Keratinocyte (primary cell): ENCODE results near the gene SPATA4. TPM values are rescaled to one million over a fixed set of nuclear protein-coding genes. Genes with fewer than 3 reads are reported as not detected.

ENCODE experiments used
- DNase-seq: peaks from one replicate; pipeline ENCODE4 v3.0.0-alpha.2; 2011; ENCODE audit warnings: low read depth, missing footprints, low spot score
- FAIRE-seq: peaks from 2 replicates; lab custom pipeline; 2011; peaks lifted over from hg19 to GRCh38; lab: Jason Lieb, UNC
- H2AFZ ChIP-seq: 2 replicates; pipeline ENCODE4 v1.6.0; 2012; ENCODE audit warnings: low read length, control low read depth, inconsistent platforms; ENCODE audit not compliant: control insufficient read depth
- H3K27ac ChIP-seq: 2 replicates; pipeline ENCODE4 v1.5.1; 2011; ENCODE audit warnings: low read length; ENCODE audit not compliant: control insufficient read depth, insufficient read depth
- H3K27me3 ChIP-seq: 3 replicates; pipeline ENCODE4 v1.6.0; 2011; ENCODE audit warnings: low read length; ENCODE audit not compliant: control insufficient read depth, insufficient read depth; ENCODE audit errors: extremely low read depth
- H3K36me3 ChIP-seq, 2 experiments: 2 replicates in 1 of 2; 3 replicates in 1 of 2; pipeline ENCODE4 v1.5.1; 2011; ENCODE audit warnings: low read length in 2 of 2, mild to moderate bottlenecking in 1 of 2; ENCODE audit not compliant: control insufficient read depth in 2 of 2, insufficient read depth in 2 of 2; ENCODE audit errors: extremely low read depth in 1 of 2
- H3K4me1 ChIP-seq: 3 replicates; pipeline ENCODE4 v1.5.1; 2011; ENCODE audit warnings: low read length; ENCODE audit not compliant: control insufficient read depth, insufficient read depth; ENCODE audit errors: extremely low read depth
- H3K4me2 ChIP-seq: 3 replicates; pipeline ENCODE4 v1.6.0; 2011; ENCODE audit warnings: low read depth, low read length; ENCODE audit not compliant: control insufficient read depth, insufficient read depth; ENCODE audit errors: extremely low read depth
- H3K4me3 ChIP-seq, 3 experiments: fragments of 200-600 bp in 1 of 3; sonication (generic) in 1 of 3; 2 replicates in 2 of 3; 3 replicates in 1 of 3; pipeline ENCODE4 v1.5.1; 2011 to 2016; ENCODE audit warnings: low read length in 3 of 3, mild to moderate bottlenecking in 3 of 3, control low read depth in 2 of 3, inconsistent platforms in 1 of 3, low read depth in 1 of 3, mixed read lengths in 1 of 3, mixed run types in 1 of 3, moderate library complexity in 1 of 3; ENCODE audit not compliant: control insufficient read depth in 2 of 3, insufficient read depth in 2 of 3; ENCODE audit errors: extremely low read depth in 1 of 3
- H3K79me2 ChIP-seq: 2 replicates; pipeline ENCODE4 v1.6.0; 2012; ENCODE audit warnings: low read length; ENCODE audit not compliant: control insufficient read depth, insufficient read depth
- H3K9ac ChIP-seq: 3 replicates; pipeline ENCODE4 v1.6.0; 2011; ENCODE audit warnings: low read length; ENCODE audit not compliant: control insufficient read depth, insufficient read depth; ENCODE audit errors: extremely low read depth
- H3K9me1 ChIP-seq: 3 replicates; pipeline ENCODE4 v1.6.0; 2011; ENCODE audit warnings: low read length; ENCODE audit not compliant: control insufficient read depth, insufficient read depth; ENCODE audit errors: extremely low read depth
- H3K9me3 ChIP-seq: 2 replicates; pipeline ENCODE4 v1.5.1; 2012; ENCODE audit warnings: low read depth, low read length; ENCODE audit not compliant: control insufficient read depth
- H4K20me1 ChIP-seq: 3 replicates; pipeline ENCODE4 v1.6.0; 2011; ENCODE audit warnings: low read length; ENCODE audit not compliant: control insufficient read depth, insufficient read depth; ENCODE audit errors: extremely low read depth
- EZH2 ChIP-seq: IDR thresholded peaks from one replicate; pipeline ENCODE4 v1.6.1; 2012; ENCODE audit warnings: inconsistent platforms, mild to moderate bottlenecking, low read length, moderate library complexity
- dilution Hi-C: fragments of 300-500 bp; cut with MboI; formaldehyde crosslinking; loops from one replicate; pipeline ENCODE4 v1.7.0; 2020; ENCODE audit warnings: low sequenced_read_pairs; ENCODE audit not compliant: extremely low pct_ligation_motif_present
- polyA plus RNA-seq, 5 experiments: library from polyadenylated mRNA; depleted of rRNA in 3 of 5; stranded (reverse) in 3 of 5; stranded (forward) in 1 of 5; unstranded in 1 of 5; fragments of >200 nt; gene quantifications; 1 replicate in 1 of 5; 2 replicates in 3 of 5; 3 replicates in 1 of 5; pipeline versions ENCODE4 v1.2.1 to v1.2.3, GENCODE V29; 2011 to 2012; ENCODE audit warnings: missing spikeins in 2 of 5, low read depth in 1 of 5, low replicate concordance in 1 of 5
- TF ChIP-seq, protein P1 (sequence below), 3 experiments: IDR thresholded peaks in 1 of 3; conservative IDR thresholded peaks in 1 of 3; optimal IDR thresholded peaks in 1 of 3; 2 replicates in 2 of 3; 3 replicates in 1 of 3; pipeline versions ENCODE3 to v1.5.1; 2011; ENCODE audit warnings: low read length in 3 of 3, mild to moderate bottlenecking in 3 of 3, moderate library complexity in 2 of 3, control low read depth in 1 of 3, inconsistent platforms in 1 of 3; ENCODE audit not compliant: insufficient read depth in 2 of 3; ENCODE audit errors: extremely low read depth in 1 of 3

Gene SPATA4
- polyA plus RNA-seq, 1 donor (not counting 4 experiments of a cell fraction or from before 2014, with no cell fraction given) = 0.12 TPM

DNA sequence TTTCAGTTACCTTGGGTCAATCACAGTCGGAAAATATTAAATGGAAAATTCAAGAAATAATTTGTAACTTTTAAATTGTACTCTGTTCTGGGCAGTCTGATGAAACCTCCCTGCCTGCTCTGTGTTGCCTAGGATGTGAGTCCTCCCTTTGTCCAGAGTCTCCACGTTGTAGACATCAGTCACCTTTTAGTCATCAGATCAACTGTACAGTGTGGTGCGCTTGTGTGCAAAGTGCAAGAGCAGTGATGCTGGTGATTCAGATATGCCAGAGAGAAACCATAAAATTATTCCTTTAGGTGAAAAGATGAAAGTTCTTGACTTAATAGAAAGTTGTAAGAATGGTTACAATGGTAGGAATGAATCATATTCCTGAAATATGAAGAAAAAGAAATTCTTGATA, 1.4 kb downstream of the SPATA4 start:
- H3K4me1 ChIP-seq = peaks cover 31% of the 10 kb centered on the region
- no peaks in the 10 kb centered on the region for H3K9me1 ChIP-seq
- H3K4me2 ChIP-seq = peak overlapping the region; percentile 81
- peak; percentile 75 for DNase-seq
- TF ChIP-seq EZH2 = no peak
- TF ChIP-seq, protein P1, sequence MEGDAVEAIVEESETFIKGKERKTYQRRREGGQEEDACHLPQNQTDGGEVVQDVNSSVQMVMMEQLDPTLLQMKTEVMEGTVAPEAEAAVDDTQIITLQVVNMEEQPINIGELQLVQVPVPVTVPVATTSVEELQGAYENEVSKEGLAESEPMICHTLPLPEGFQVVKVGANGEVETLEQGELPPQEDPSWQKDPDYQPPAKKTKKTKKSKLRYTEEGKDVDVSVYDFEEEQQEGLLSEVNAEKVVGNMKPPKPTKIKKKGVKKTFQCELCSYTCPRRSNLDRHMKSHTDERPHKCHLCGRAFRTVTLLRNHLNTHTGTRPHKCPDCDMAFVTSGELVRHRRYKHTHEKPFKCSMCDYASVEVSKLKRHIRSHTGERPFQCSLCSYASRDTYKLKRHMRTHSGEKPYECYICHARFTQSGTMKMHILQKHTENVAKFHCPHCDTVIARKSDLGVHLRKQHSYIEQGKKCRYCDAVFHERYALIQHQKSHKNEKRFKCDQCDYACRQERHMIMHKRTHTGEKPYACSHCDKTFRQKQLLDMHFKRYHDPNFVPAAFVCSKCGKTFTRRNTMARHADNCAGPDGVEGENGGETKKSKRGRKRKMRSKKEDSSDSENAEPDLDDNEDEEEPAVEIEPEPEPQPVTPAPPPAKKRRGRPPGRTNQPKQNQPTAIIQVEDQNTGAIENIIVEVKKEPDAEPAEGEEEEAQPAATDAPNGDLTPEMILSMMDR (optimal IDR thresholded peaks at IDR 0.05 in 1 of 3, IDR thresholded peaks at IDR 0.05 in 1 of 3, conservative IDR thresholded peaks at IDR 0.05 in 1 of 3; ENCODE audit: extremely low read depth in 1 of 3, insufficient read depth in 2 of 3, low read length in 3 of 3) = no peak
- peak overlapping the region; percentile 77 for H3K9ac ChIP-seq
- H3K79me2 ChIP-seq = no peaks in the 10 kb centered on the region
- H2AFZ ChIP-seq = no peak overlapping the region
- dilution Hi-C loops = no loop called here
- peak; percentile 90 for FAIRE-seq
- H4K20me1 ChIP-seq = no peaks in the 10 kb centered on the region
- H3K36me3 ChIP-seq = no peaks in the 10 kb centered on the region
- no peaks in the 10 kb centered on the region for H3K27me3 ChIP-seq
- peak overlapping the region; percentile 99 for H3K27ac ChIP-seq
- H3K9me3 ChIP-seq = no peaks in the 10 kb centered on the region
- H3K4me3 ChIP-seq = peak overlapping the region in 1 of 3 experiments; percentile 45

DNA sequence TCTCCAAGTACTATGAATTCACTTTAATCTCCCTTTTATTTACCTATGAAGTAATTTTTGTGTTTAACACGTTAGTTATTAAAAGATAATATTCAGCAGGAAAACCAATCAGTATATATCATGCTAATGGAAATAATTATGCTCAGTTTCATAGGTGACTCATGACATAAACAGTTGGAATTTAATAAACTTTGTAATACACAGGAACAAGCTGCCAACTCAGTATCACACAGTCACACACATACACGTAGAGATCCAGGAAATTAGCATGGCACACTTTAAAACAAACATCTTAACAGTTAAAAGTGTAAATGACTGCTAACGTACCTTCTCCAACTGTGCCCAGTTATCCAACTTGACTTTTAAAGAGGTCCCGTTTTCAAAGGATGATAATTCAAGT, 2.3 kb downstream of the SPATA4 start:
- Histone ChIP-seq H3K4me2 (peak overlapping the region; percentile 81), H3K27ac (peak overlapping the region; percentile 99), H3K9ac (peak overlapping the region; percentile 77)

More for the DNA sequence above, 2.3 kb downstream of the SPATA4 start:
- DNase-seq = no peak
- no peaks in the 10 kb centered on the region for H4K20me1 ChIP-seq
- H3K79me2 ChIP-seq = no peaks in the 10 kb centered on the region
- H3K4me3 ChIP-seq = peak overlapping the region in 2 of 3 experiments; percentile 45
- H2AFZ ChIP-seq = peak overlapping the region; percentile 64
- peaks cover 31% of the 10 kb centered on the region for H3K4me1 ChIP-seq
- TF ChIP-seq EZH2 = no peak
- TF ChIP-seq, protein P1 (optimal IDR thresholded peaks at IDR 0.05 in 1 of 3, IDR thresholded peaks at IDR 0.05 in 1 of 3, conservative IDR thresholded peaks at IDR 0.05 in 1 of 3; ENCODE audit: extremely low read depth in 1 of 3, insufficient read depth in 2 of 3, low read length in 3 of 3) = no peak
- no peaks in the 10 kb centered on the region for H3K27me3 ChIP-seq
- peak; percentile 52 for FAIRE-seq
- no peaks in the 10 kb centered on the region for H3K9me1 ChIP-seq
- dilution Hi-C loops = no loop called here
- no peaks in the 10 kb centered on the region for H3K36me3 ChIP-seq
- H3K9me3 ChIP-seq = no peaks in the 10 kb centered on the region
